ENCODE data around the gene HIRA.

Gene HIRA

DNA sequence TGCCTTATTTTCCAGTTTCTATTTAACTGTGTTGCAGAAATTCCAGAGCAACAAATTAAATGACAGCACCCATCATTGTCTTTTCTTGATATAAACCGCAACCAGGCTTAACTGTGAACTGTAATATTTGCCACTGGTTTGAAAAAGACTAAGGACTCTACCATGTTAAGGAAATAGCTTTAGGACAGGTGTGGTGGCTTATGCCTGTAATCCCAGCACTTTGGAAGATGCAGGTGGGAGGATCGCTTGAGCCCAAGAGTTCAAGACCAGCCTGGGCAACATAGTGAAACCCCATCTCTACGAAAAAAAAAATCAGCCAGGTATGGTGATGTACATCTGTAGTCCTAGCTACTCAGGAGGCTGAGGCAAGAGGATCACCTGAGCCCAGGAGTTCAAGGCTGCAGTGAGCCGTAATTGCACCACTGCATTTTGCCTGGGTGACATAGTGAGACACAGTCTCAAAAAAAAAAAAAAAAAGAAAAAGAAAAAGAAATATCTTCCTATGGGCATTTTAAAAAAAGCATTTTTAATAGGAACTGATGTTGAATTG is 28.8 kb downstream of the HIRA start:
- no peak for DNase-seq (ENCODE audit: low read depth)
- H3K4me3 ChIP-seq (ENCODE audit: low read depth, low read length) = no peak overlapping the region
- TF ChIP-seq, protein P1, sequence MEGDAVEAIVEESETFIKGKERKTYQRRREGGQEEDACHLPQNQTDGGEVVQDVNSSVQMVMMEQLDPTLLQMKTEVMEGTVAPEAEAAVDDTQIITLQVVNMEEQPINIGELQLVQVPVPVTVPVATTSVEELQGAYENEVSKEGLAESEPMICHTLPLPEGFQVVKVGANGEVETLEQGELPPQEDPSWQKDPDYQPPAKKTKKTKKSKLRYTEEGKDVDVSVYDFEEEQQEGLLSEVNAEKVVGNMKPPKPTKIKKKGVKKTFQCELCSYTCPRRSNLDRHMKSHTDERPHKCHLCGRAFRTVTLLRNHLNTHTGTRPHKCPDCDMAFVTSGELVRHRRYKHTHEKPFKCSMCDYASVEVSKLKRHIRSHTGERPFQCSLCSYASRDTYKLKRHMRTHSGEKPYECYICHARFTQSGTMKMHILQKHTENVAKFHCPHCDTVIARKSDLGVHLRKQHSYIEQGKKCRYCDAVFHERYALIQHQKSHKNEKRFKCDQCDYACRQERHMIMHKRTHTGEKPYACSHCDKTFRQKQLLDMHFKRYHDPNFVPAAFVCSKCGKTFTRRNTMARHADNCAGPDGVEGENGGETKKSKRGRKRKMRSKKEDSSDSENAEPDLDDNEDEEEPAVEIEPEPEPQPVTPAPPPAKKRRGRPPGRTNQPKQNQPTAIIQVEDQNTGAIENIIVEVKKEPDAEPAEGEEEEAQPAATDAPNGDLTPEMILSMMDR (conservative IDR thresholded peaks at IDR 0.05; ENCODE audit: low read depth, low read length) = no peak

- no peak overlapping the region for H3K4me3 ChIP-seq (ENCODE audit: low read depth, low read length)
- TF ChIP-seq, protein P1 (conservative IDR thresholded peaks at IDR 0.05; ENCODE audit: low read depth, low read length) = no peak
- no peak for DNase-seq (ENCODE audit: low read depth)
Measured at GRCh38 chr22:19401483-19401882, 30.1 kb downstream of the HIRA start.

DNA sequence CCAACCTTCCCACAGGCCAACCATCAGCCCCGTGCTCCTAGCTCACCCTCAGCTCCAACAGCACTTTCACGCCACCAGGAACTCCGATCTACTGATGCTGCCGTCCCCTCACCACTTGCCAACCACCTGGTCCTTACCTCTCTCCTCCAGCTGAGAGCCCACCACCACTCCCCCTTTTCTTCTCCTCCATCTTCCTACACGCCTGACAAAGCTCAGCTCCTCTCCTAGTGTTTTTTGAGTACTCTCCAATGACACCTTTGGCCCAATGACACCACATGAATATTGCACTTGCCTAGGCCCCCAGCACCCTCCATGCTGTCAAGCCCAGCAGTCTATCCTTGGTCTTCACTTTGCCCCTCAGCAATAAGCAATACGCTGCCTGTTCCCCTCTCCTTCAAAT is 30.7 kb downstream of the HIRA start:
- DNase-seq (ENCODE audit: low read depth) = no peak
- TF ChIP-seq, protein P1 (conservative IDR thresholded peaks at IDR 0.05; ENCODE audit: low read depth, low read length) = no peak
- H3K4me3 ChIP-seq (ENCODE audit: low read depth, low read length) = no peak overlapping the region

DNA sequence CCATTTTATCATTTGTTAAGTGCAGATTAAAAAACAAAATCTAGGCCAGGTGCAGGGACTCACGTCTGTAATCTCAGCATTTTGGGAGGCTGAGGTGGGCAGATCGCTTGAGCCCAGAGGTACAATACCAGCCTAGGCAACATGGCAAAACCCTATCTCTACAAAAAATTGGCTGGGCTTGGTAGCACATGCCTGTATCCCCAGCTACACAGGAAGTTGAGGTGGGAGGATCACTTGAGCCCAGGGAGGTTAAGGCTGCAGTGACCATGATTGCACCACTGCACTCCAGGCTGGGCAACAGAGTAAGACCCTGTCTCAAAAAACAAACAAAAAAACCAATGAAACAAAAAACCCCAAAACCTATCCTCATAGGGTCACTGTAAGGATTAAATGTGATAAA is 32.9 kb downstream of the HIRA start:
- TF ChIP-seq, protein P1 (conservative IDR thresholded peaks at IDR 0.05; ENCODE audit: low read depth, low read length) = no peak
- DNase-seq (ENCODE audit: low read depth) = no peak

GRCh38 chr22:19398206-19398605 is 33.3 kb downstream of the HIRA start:
- TF ChIP-seq, protein P1 (conservative IDR thresholded peaks at IDR 0.05; ENCODE audit: low read depth, low read length) = no peak
- H3K4me3 ChIP-seq (ENCODE audit: low read depth, low read length) = no peak overlapping the region
- no peak for DNase-seq (ENCODE audit: low read depth)

More for the DNA sequence above, 32.9 kb downstream of the HIRA start:
- H3K4me3 ChIP-seq (ENCODE audit: low read depth, low read length) = no peak overlapping the region

DNA sequence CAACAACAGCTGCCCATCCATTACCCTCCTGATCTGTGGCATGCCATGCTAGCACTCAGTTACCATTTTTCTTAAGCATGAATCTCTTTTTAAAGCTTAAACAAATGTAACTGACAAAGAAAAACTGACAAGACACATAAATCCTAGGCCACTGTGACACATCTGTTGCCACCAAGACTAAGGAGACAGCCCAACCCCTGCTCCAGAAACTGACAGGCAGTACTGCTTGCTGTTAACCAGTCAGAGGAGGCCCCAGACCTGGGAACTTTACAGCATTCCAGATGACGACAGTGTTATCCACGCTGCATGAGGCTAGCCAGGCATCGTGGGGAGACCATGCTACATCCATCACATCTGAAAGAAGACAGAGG is 33.8 kb downstream of the HIRA start:
- DNase-seq (ENCODE audit: low read depth) = no peak
- TF ChIP-seq, protein P1 (conservative IDR thresholded peaks at IDR 0.05; ENCODE audit: low read depth, low read length) = no peak

GRCh38 chr22:19396934-19397733 is 34.4 kb downstream of the HIRA start:
- no peak for DNase-seq (ENCODE audit: low read depth)
- TF ChIP-seq, protein P1 (conservative IDR thresholded peaks at IDR 0.05; ENCODE audit: low read depth, low read length) = no peak
- no peak overlapping the region for H3K4me3 ChIP-seq (ENCODE audit: low read depth, low read length)

More for the DNA sequence above, 33.8 kb downstream of the HIRA start:
- no peak overlapping the region for H3K4me3 ChIP-seq (ENCODE audit: low read depth, low read length)

Data from choroid plexus epithelial cell (primary cell).